Measurements from ENCODE around the gene WDHD1. TPM values are rescaled to one million over a fixed set of nuclear protein-coding genes. Genes with fewer than 3 reads are reported as not detected.
"Not testable (repeated sequence)": the region's sequence is repeated elsewhere in the genome, so short reads cannot be mapped to it uniquely, and the experiment has no call there.

Gene WDHD1
- total RNA-seq, 1 donor from 2014 or later = 15.0 TPM

DNA sequence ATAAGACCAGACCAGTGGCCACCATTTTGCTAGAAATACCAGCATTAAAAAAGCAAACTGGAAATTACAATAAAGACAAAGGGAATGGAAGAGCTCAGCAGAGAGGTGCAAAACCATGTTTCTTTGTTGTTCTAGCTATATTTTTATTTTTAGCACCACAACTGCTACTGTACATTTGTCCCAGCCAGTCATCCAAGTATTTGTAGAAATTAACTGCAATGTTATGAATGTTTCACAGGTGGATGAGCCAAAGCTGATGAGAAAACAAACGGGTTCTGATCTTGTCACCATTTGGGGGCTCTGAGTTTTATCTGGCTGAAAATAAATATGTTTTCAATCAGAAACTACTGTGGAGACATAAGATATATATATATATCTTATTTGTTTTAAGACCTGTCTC is 99.3 kb downstream of the WDHD1 start:
- TF ChIP-seq, protein P1, sequence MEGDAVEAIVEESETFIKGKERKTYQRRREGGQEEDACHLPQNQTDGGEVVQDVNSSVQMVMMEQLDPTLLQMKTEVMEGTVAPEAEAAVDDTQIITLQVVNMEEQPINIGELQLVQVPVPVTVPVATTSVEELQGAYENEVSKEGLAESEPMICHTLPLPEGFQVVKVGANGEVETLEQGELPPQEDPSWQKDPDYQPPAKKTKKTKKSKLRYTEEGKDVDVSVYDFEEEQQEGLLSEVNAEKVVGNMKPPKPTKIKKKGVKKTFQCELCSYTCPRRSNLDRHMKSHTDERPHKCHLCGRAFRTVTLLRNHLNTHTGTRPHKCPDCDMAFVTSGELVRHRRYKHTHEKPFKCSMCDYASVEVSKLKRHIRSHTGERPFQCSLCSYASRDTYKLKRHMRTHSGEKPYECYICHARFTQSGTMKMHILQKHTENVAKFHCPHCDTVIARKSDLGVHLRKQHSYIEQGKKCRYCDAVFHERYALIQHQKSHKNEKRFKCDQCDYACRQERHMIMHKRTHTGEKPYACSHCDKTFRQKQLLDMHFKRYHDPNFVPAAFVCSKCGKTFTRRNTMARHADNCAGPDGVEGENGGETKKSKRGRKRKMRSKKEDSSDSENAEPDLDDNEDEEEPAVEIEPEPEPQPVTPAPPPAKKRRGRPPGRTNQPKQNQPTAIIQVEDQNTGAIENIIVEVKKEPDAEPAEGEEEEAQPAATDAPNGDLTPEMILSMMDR (IDR thresholded peaks at IDR 0.05; ENCODE audit: unreplicated experiment) = no peak
- Mint-ChIP-seq H3K36me3 (ENCODE audit: low read depth, unreplicated experiment) (no peaks in the 10 kb centered on the region), H3K27ac (ENCODE audit: unreplicated experiment) (no peak overlapping the region), H3K4me1 (ENCODE audit: unreplicated experiment) (no peaks in the 10 kb centered on the region), H3K27me3 (ENCODE audit: unreplicated experiment) (peaks cover 1% of the 10 kb centered on the region), H3K9me3 (ENCODE audit: unreplicated experiment) (no peaks in the 10 kb centered on the region), H3K4me3 (ENCODE audit: unreplicated experiment) (no peak overlapping the region)
- DNase-seq (ENCODE audit: low spot score) = no peak

DNA sequence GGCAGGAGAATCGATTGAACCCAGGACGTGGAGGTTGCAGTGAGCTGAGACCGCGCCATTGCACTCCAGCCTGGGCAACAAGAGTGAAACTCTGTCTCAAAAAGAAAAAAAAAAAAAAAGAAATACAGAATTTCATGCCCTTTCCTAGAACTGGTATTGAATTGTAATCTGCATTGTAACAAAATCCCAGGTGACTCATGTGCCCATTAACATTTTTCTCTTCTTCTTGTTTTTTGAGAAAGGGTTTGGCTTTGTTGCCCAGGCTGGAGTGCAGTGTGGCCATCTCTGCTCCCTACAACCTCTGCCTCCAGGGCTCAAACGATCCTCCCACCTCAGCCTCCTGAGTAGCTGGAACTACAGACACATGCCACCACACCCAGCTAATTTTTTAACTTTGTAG is 100.3 kb downstream of the WDHD1 start:
- not testable (repeated sequence) for DNase-seq (ENCODE audit: low spot score); H3K9me3 Mint-ChIP-seq (ENCODE audit: unreplicated experiment); H3K36me3 Mint-ChIP-seq (ENCODE audit: low read depth, unreplicated experiment); H3K27me3 Mint-ChIP-seq (ENCODE audit: unreplicated experiment); H3K4me1 Mint-ChIP-seq (ENCODE audit: unreplicated experiment); H3K27ac Mint-ChIP-seq (ENCODE audit: unreplicated experiment); H3K4me3 Mint-ChIP-seq (ENCODE audit: unreplicated experiment)

DNA sequence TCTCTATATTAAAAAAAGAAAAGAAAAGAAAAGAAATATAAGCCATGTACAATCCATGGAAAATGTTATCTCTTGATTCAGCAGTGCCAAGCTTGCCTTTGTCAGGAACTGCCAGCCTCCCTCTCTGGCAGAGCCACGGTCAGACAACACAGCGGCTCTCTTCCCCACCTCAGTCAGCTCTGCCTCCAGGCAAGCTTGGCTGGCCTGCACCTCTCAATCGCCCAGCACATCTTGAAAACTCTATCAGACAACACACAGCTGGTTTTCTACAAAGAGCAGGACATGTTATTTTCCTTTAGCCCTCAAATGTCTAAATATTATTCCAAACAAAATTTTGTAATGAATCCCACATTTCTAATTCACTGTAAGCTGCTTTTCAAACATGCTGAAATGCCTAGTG is 104.3 kb downstream of the WDHD1 start:
- Mint-ChIP-seq H3K9me3 (ENCODE audit: unreplicated experiment) (no peaks in the 10 kb centered on the region), H3K27ac (ENCODE audit: unreplicated experiment) (no peak overlapping the region), H3K4me3 (ENCODE audit: unreplicated experiment) (no peak overlapping the region), H3K4me1 (ENCODE audit: unreplicated experiment) (no peaks in the 10 kb centered on the region), H3K27me3 (ENCODE audit: unreplicated experiment) (peaks cover 1% of the 10 kb centered on the region), H3K36me3 (ENCODE audit: low read depth, unreplicated experiment) (no peaks in the 10 kb centered on the region)
- TF ChIP-seq, protein P1 (IDR thresholded peaks at IDR 0.05; ENCODE audit: unreplicated experiment) = no peak
- DNase-seq (ENCODE audit: low spot score) = no peak

DNA sequence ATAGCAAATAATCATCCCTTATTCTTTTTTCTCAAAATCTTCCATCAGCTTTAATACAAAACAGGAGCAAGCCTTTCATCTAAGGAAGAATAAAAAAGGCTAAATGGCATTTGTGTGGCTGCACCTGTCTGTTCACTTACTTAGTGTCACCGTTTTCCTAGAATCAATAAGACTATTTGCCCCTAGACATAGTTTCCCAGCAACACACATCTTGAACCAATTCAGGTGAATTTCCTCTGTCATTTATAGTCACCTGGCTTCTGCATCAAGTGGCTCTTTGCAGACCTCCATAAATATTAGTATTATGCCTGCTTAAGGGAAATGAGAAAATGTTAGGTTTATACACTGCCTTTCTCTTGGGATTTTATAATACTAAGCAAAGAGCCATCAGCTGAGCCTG is 106.8 kb downstream of the WDHD1 start:
- DNase-seq (ENCODE audit: low spot score) = no peak
- TF ChIP-seq, protein P1 (IDR thresholded peaks at IDR 0.05; ENCODE audit: unreplicated experiment) = no peak
- no peak overlapping the region for H3K4me3 Mint-ChIP-seq (ENCODE audit: unreplicated experiment)
- H3K27me3 Mint-ChIP-seq (ENCODE audit: unreplicated experiment) = no peaks in the 10 kb centered on the region
- no peaks in the 10 kb centered on the region for H3K36me3 Mint-ChIP-seq (ENCODE audit: low read depth, unreplicated experiment)
- no peak overlapping the region for H3K27ac Mint-ChIP-seq (ENCODE audit: unreplicated experiment)
- H3K9me3 Mint-ChIP-seq (ENCODE audit: unreplicated experiment) = no peaks in the 10 kb centered on the region
- no peaks in the 10 kb centered on the region for H3K4me1 Mint-ChIP-seq (ENCODE audit: unreplicated experiment)

DNA sequence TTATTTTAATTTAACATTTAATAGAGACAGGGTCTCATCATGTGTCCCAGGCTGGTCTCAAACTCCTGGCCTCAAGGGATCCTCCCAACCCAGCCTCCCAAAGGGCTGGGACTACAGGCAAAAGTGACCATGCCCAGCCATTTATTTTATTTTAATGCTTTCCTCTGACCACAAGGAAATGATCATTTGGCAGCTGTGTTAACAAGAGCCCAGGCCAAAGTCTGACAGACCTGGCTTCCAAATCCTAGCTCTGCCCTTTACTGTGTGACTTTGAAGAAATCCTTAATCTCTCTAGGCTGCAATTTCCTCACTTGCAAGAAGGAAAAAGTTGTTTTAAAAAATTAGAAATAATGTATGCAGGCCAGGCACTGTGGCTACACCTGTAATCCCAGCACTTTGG is 107.6 kb downstream of the WDHD1 start:
- TF ChIP-seq, protein P1 (IDR thresholded peaks at IDR 0.05; ENCODE audit: unreplicated experiment) = no peak
- no peak for DNase-seq (ENCODE audit: low spot score)
- no peaks in the 10 kb centered on the region for H3K9me3 Mint-ChIP-seq (ENCODE audit: unreplicated experiment)
- no peaks in the 10 kb centered on the region for H3K4me1 Mint-ChIP-seq (ENCODE audit: unreplicated experiment)
- no peak overlapping the region for H3K27ac Mint-ChIP-seq (ENCODE audit: unreplicated experiment)
- H3K27me3 Mint-ChIP-seq (ENCODE audit: unreplicated experiment) = no peaks in the 10 kb centered on the region
- H3K36me3 Mint-ChIP-seq (ENCODE audit: low read depth, unreplicated experiment) = no peaks in the 10 kb centered on the region
- no peak overlapping the region for H3K4me3 Mint-ChIP-seq (ENCODE audit: unreplicated experiment)

DNA sequence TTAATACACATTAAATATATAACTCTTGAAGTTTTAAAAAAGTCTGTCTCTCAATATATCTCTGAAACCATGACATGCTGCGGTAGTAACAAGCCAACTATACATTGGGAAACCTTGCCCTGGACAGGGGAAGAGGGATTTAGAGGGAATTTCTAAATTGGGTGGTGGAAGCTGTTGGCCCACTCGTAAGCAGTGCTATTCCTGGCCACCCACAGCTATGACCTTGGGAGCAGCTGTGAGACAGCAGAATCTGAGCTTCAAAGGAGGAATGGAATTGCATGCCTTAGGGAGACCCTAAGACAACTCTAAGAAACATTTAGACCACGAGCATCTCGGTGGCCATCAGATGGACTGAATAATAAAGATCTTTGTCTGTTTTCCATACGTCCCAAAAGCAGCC is 108.5 kb downstream of the WDHD1 start:
- DNase-seq (ENCODE audit: low spot score) = no peak
- H3K4me3 Mint-ChIP-seq (ENCODE audit: unreplicated experiment) = no peak overlapping the region
- H3K27me3 Mint-ChIP-seq (ENCODE audit: unreplicated experiment) = no peaks in the 10 kb centered on the region
- H3K36me3 Mint-ChIP-seq (ENCODE audit: low read depth, unreplicated experiment) = no peaks in the 10 kb centered on the region
- TF ChIP-seq, protein P1 (IDR thresholded peaks at IDR 0.05; ENCODE audit: unreplicated experiment) = no peak
- no peak overlapping the region for H3K27ac Mint-ChIP-seq (ENCODE audit: unreplicated experiment)
- H3K9me3 Mint-ChIP-seq (ENCODE audit: unreplicated experiment) = no peaks in the 10 kb centered on the region
- H3K4me1 Mint-ChIP-seq (ENCODE audit: unreplicated experiment) = no peaks in the 10 kb centered on the region

Measured in endothelial cell (in vitro differentiated cells).